Pancreas (tissue), 10 donors: ENCODE measurements around the gene TAMM41. TPM values are rescaled to one million over a fixed set of nuclear protein-coding genes. Genes with fewer than 3 reads are reported as not detected.
A peak's percentile ranks its signal among the peaks of the same experiment; 100 is the strongest.
"Not testable (repeated sequence)": the region's sequence is repeated elsewhere in the genome, so short reads cannot be mapped to it uniquely, and the experiment has no call there.

Source experiments
- ATAC-seq, 4 donors: fragments of 200-7000 bp; cut with Tn5 transposase; one replicate each; pipeline versions ENCODE4 v1.8.0 to v1.9.1; 2020; ENCODE audit warnings: mild to moderate bottlenecking in 4 of 4, moderate library complexity in 4 of 4
- DNase-seq, 6 donors: peaks; one replicate each; pipeline ENCODE4 v3.0.0-alpha.2; 2020
- FAIRE-seq: peaks from 2 replicates; lab custom pipeline; 2012; peaks lifted over from hg19 to GRCh38; lab: Jason Lieb, UNC
- H3K27ac ChIP-seq, 4 donors: fragments of 200-600 bp; sonication (generic); 1 replicate in 3 of 4; 2 replicates in 1 of 4; pipeline versions ENCODE4 v1.5.0 to v1.8.0; 2020
- H3K27me3 ChIP-seq, 4 donors: fragments of 200-600 bp; one replicate each; pipeline ENCODE4 v1.8.0; 2021
- H3K36me3 ChIP-seq, 3 donors: fragments of 200-600 bp; sonication (generic) in 1 of 3; one replicate each; pipeline versions ENCODE4 v1.5.0 to v1.8.0; 2020 to 2021
- H3K4me1 ChIP-seq, 3 donors: fragments of 200-600 bp; one replicate each; pipeline ENCODE4 v1.8.0; 2021
- H3K4me3 ChIP-seq, 4 donors: fragments of 200-600 bp; sonication (generic) in 2 of 4; one replicate each; pipeline versions ENCODE4 v1.5.0 to v1.8.0; 2020 to 2021
- H3K9me3 ChIP-seq, 4 donors: fragments of 200-600 bp; one replicate each; pipeline ENCODE4 v1.8.0; 2021
- WGBS, 2 donors: extraction: QIAGEN DNeasy Blood & Tissue Kit; methylation state at CpG; one replicate each; pipeline ENCODE4 v1.1.7; 2013; 5-methylcytosine and 5-hydroxymethylcytosine counted together
- intact Hi-C, 3 donors: fragments of 100-400 bp; cut with DNase I; formaldehyde crosslinking; loops; one replicate each; pipeline versions ENCODE4 v1.11.1 to v1.14.2; 2022
- polyA plus RNA-seq, 2 donors: library from polyadenylated mRNA; stranded (reverse); fragments of 200-250 nt; gene quantifications; one replicate each; pipeline ENCODE4 v1.2.3, GENCODE V29; 2013
- total RNA-seq, 6 donors: library from RNA; stranded (reverse); fragmentation: NEBNext Ultra II Directional in 4 of 6; extraction: Animal tissue kit (Norgen Biotek cat#: 25700) in 4 of 6; gene quantifications; one replicate each; pipeline versions ENCODE4 v1.2.1 to v1.2.4, GENCODE V29; 2021 to 2023
- TF ChIP-seq, protein P1 (sequence below), 4 donors: fragments of 200-600 bp; sonication (generic) in 3 of 4; IDR thresholded peaks; one replicate each; pipeline versions ENCODE4 v1.5.0 to v1.8.0; 2021; ENCODE audit warnings: antibody characterized with exemption in 4 of 4
- donor health status: healthy with polysubstance abuse.
- donor health status: DM: no; HTN: no; CAD: no; lungs with moderate emphysema.
- donor health status: DM: no; HTN: no; CAD: no.
- donor health status: control.
- donor health status: control.
- donor health status: Bipolar disorder and iron deficiency.
- donor health status: DM: yes; HTN: yes; CAD: no.
- donor health status: DM: no; HTN: no; CAD: no.
- donor health status: DM: no; HTN: no; CAD: no.
- donor health status: DM: yes; HTN: yes; CAD: no.

TAMM41 gene, protein sequence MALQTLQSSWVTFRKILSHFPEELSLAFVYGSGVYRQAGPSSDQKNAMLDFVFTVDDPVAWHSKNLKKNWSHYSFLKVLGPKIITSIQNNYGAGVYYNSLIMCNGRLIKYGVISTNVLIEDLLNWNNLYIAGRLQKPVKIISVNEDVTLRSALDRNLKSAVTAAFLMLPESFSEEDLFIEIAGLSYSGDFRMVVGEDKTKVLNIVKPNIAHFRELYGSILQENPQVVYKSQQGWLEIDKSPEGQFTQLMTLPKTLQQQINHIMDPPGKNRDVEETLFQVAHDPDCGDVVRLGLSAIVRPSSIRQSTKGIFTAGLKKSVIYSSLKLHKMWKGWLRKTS
- total RNA-seq, result 10 to 100 TPM in 1 of 6 donors, 1 to 10 TPM in 5; 6.2 to 14.0 (median 6.8) TPM
- 10 to 100 TPM in 1 of 2 donors, 1 to 10 TPM in 1; 9.7 to 11.3 TPM for polyA plus RNA-seq

DNA sequence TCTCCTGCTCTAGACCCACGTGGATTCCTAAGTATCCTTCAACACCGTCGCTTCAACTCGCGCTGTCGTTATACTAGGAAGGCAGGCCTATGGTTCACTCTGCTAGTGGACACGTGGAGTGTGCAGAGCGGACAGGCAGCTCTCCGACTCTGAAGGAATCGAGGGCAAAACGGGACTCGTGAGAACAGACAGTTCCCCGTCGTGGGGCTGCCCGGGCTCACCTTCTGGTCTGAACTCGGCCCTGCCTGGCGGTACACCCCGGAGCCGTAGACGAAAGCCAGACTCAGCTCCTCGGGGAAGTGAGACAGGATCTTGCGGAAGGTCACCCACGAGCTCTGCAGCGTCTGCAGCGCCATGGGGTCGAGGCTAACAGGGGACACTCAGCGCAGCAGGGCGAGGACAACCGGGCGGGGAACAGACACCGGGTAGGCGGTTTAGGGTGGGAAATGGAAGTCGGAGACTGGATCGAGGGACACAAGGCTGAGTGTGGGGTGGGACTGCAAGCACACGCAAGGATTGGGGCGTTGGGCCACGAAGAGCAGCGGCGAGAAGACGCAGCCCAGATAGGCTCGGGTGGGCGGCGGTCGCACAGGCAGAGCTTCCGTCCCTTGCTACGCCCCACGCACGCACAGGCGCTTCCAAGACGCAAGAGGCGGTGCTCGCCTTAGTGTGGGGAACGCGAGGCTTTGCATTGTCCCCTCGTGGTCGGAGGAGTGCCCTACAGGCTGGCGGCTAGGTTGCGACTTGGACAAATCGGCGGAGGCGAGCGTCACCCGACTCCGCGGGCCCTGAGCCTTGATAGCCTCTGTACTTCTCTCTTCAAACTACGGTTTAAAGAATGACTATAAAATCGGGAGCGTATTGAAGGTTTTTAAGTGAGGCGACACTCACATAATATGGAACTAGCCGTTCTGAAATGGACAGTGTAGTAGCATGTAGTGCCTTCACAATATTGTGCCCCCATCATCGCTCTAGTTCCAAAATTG is at the start of gene TAMM41:
TSS of gene TAMM41 (minus strand) at position 605 of the 986 bp plus-strand sequence. CDS start at position 356, 249 bp downstream.
- Histone ChIP-seq H3K4me1 (peaks cover 0 to 8% (median 7%) of the 10 kb centered on the region in 3 donors), H3K9me3 (no peaks in the 10 kb centered on the region), H3K4me3 (peak within 1 kb of the TSS; percentile 77 to 99 (median 82)), H3K27ac (peak within 1 kb of the TSS; percentile 59 to 76 (median 68)), H3K36me3 (peaks cover 0 to 11% (median 9%) of the 10 kb centered on the region in 3 donors), H3K27me3 (no peaks in the 10 kb centered on the region)
- FAIRE-seq, result no peak
- TF ChIP-seq, protein P1, sequence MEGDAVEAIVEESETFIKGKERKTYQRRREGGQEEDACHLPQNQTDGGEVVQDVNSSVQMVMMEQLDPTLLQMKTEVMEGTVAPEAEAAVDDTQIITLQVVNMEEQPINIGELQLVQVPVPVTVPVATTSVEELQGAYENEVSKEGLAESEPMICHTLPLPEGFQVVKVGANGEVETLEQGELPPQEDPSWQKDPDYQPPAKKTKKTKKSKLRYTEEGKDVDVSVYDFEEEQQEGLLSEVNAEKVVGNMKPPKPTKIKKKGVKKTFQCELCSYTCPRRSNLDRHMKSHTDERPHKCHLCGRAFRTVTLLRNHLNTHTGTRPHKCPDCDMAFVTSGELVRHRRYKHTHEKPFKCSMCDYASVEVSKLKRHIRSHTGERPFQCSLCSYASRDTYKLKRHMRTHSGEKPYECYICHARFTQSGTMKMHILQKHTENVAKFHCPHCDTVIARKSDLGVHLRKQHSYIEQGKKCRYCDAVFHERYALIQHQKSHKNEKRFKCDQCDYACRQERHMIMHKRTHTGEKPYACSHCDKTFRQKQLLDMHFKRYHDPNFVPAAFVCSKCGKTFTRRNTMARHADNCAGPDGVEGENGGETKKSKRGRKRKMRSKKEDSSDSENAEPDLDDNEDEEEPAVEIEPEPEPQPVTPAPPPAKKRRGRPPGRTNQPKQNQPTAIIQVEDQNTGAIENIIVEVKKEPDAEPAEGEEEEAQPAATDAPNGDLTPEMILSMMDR (IDR thresholded peaks at IDR 0.05), result peak; percentile 75 to 91 (median 88)
- 1% methylated on average over 71 of the region's 71 CpGs for WGBS, 2 donors
- peak; percentile 99 to 100 (median 100) for ATAC-seq
- intact Hi-C loops, result no loop called here
- DNase-seq, result peak; percentile 84 to 96 (median 89)

- intact Hi-C loops, result no loop called here
- 68 to 72% methylated on average over 5 of the region's 5 CpGs for WGBS, 2 donors
- no peaks in the 10 kb centered on the region for H3K27me3 ChIP-seq
- no peak for FAIRE-seq
- no peak for ATAC-seq
- TF ChIP-seq, protein P1 (IDR thresholded peaks at IDR 0.05), result no peak
- no peak for DNase-seq
- no peak overlapping the region for H3K4me3 ChIP-seq
- H3K27ac ChIP-seq, result no peak overlapping the region
- no peaks in the 10 kb centered on the region for H3K36me3 ChIP-seq
- no peaks in the 10 kb centered on the region for H3K9me3 ChIP-seq
- no peaks in the 10 kb centered on the region for H3K4me1 ChIP-seq
Observed at GRCh38 chr3:11878837-11879236, 32.2 kb upstream of the TAMM41 start.

DNA sequence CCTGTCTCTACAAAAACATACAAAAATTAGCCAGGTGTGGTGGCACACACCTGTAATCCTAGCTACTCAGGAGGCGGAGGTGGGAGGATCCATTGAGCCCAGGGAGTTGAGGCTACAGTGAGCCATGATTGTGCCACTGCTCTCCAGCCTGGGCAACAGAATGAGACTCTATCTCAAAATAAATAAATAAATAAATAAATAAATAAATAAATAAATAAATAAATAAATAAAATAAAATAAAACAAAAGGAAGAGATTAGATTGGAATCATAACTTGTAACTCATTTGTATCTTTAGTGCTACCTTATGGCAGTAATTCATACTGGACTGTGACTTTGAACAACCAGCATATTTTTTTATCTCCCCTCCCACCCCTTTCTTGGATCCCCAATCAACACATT is 28.0 kb upstream of the TAMM41 start:
- not testable (repeated sequence) for ATAC-seq
- 73 to 82% methylated on average over 1 of the region's 1 CpG for WGBS, 2 donors

GRCh38 chr3:11863739-11864138 is 17.1 kb upstream of the TAMM41 start:
- DNase-seq, intact Hi-C loops, H3K36me3 ChIP-seq, H3K4me1 ChIP-seq, H3K27me3 ChIP-seq, ATAC-seq, H3K4me3 ChIP-seq, FAIRE-seq, H3K9me3 ChIP-seq, H3K27ac ChIP-seq: not testable (repeated sequence)
- WGBS, 2 donors, result 52 to 62% methylated on average over 1 of the region's 1 CpG

More for the DNA sequence above, 28.0 kb upstream of the TAMM41 start:
- intact Hi-C loops, H3K36me3 ChIP-seq, H3K4me3 ChIP-seq, H3K9me3 ChIP-seq, FAIRE-seq, DNase-seq, H3K27me3 ChIP-seq, H3K4me1 ChIP-seq, H3K27ac ChIP-seq: not testable (repeated sequence)

DNA sequence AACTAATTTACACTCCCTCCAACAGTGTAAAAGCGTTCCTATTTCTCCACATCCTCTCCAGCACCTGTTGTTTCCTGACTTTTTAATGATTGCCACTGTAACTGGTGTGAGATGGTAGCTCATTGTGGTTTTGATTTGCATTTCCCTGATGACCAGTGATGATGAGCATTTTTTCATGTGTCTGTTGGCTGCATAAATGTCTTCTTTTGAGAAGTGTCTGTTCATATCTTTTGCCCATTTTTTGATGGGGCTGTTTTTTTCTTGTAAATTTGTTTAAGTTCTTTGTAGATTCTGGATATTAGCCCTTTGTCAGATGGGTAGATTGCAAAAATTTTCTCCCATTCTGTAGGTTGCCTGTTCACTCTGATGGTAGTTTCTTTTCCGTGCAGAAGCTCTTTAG is 15.9 kb upstream of the TAMM41 start:
- H3K27me3 ChIP-seq, H3K9me3 ChIP-seq, H3K4me1 ChIP-seq, H3K27ac ChIP-seq, DNase-seq, intact Hi-C loops, H3K4me3 ChIP-seq, H3K36me3 ChIP-seq, FAIRE-seq, ATAC-seq: not testable (repeated sequence)
- 60 to 85% methylated on average over 2 of the region's 2 CpGs for WGBS, 2 donors

DNA sequence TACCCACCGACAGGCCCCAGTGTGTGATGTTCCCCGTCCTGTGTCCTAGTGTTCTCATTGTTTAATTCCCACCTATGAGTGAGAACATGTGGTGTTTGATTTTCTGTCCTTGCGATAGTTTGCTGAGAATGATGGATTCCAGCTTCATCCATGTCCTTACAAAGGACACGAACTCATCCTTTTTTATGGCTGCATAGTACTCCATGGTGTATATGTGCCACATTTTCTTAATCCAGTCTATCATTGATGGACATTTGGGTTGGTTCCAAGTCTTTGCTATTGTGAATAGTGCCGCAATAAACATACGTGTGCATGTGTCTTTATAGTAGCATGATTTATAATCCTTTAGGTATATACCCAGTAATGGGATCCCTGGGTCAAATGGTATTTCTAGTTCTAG is 15.5 kb upstream of the TAMM41 start:
- intact Hi-C loops, H3K27me3 ChIP-seq, FAIRE-seq, H3K9me3 ChIP-seq, H3K27ac ChIP-seq, ATAC-seq, DNase-seq, H3K36me3 ChIP-seq, H3K4me1 ChIP-seq, H3K4me3 ChIP-seq: not testable (repeated sequence)
- WGBS, 2 donors, result 73 to 83% methylated on average over 5 of the region's 6 CpGs

DNA sequence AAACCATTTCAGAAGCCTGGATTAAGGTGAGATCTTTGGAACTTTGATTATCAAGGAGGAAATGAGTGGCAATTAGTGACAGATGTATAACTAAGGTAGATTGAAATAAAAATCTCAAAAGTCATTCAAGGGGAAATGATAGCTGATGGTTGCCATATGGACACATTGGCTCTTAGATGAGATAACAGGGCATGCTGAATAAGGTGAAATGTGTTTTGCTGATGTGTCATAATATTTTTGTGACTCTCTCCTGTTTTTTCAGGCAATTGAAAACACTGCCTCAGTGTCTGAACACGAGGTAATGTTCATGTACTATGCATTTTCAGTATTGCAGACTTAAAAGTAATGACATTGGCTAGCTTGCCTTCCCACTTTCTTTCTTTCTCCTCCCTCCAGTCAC is 13.5 kb upstream of the TAMM41 start:
- H3K27ac ChIP-seq, H3K4me1 ChIP-seq, intact Hi-C loops, H3K4me3 ChIP-seq, FAIRE-seq, DNase-seq, H3K27me3 ChIP-seq, H3K36me3 ChIP-seq, H3K9me3 ChIP-seq, ATAC-seq: not testable (repeated sequence)
- WGBS, 2 donors, result 12 to 19% methylated on average over 1 of the region's 1 CpG
